VCaP (cell line): Measurements from ENCODE around the gene CCNI2.

Experiments
- H3K27ac ChIP-seq: fragments of 450-650 bp; 2 replicates; pipeline ENCODE4 v1.5.1; 2017
- TF ChIP-seq, protein P1 (sequence below): fragments of 450-650 bp; conservative IDR thresholded peaks from 2 replicates; pipeline ENCODE4 v1.5.1; 2017; ENCODE audit warnings: mild to moderate bottlenecking, moderate library complexity

CCNI2 gene

DNA sequence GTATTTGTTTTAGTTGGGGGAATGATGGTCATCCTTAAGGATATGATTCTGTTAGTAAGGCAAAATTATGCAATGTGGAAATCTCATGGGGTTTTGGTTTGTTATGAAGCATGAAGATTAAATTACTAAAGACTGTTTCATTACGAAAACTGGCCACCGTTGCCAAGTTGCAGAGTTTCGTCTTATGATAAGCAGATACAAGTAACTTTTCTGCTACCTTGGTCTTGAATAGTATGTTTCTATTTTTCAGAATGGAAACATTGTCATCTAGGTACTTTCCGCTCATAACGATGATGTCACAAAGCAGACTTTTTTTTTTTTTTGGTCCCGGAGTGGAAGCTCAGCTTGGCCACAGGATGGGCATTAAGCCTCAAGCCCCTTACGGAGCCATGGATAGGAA is 4.2 kb downstream of the CCNI2 start:
- TF ChIP-seq, protein P1, sequence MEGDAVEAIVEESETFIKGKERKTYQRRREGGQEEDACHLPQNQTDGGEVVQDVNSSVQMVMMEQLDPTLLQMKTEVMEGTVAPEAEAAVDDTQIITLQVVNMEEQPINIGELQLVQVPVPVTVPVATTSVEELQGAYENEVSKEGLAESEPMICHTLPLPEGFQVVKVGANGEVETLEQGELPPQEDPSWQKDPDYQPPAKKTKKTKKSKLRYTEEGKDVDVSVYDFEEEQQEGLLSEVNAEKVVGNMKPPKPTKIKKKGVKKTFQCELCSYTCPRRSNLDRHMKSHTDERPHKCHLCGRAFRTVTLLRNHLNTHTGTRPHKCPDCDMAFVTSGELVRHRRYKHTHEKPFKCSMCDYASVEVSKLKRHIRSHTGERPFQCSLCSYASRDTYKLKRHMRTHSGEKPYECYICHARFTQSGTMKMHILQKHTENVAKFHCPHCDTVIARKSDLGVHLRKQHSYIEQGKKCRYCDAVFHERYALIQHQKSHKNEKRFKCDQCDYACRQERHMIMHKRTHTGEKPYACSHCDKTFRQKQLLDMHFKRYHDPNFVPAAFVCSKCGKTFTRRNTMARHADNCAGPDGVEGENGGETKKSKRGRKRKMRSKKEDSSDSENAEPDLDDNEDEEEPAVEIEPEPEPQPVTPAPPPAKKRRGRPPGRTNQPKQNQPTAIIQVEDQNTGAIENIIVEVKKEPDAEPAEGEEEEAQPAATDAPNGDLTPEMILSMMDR: no peak
- H3K27ac ChIP-seq: no peak overlapping the region

DNA sequence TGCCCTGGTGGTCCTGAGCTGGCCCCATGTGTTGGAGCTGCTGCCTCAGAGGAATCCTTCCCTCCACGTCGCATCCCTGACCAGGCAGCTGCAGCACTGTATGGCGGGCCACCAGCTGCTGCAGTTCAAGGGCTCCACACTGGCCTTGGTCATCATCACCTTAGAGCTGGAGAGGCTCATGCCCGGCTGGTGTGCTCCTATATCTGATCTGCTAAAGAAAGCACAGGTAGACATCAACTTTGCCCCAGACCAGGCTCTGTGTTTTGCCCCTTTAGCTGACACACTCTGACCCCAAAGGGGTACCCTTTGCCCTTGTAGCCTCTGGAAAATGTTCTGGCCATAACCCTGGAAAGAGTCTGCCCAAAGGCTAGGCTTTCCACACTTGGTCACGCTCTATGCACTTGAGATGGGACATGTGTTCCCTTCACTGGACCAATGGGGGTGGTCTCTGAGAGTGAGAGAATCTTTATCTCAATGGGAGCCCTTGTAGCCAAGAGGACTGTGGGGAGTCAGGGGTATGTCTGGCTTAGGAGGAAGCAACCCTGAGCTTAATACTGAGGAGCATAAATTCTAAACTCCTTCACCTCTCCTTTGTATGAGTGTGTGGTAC is 4.8 kb downstream of the CCNI2 start:
- TF ChIP-seq, protein P1: no peak
- H3K27ac ChIP-seq: no peak overlapping the region

DNA sequence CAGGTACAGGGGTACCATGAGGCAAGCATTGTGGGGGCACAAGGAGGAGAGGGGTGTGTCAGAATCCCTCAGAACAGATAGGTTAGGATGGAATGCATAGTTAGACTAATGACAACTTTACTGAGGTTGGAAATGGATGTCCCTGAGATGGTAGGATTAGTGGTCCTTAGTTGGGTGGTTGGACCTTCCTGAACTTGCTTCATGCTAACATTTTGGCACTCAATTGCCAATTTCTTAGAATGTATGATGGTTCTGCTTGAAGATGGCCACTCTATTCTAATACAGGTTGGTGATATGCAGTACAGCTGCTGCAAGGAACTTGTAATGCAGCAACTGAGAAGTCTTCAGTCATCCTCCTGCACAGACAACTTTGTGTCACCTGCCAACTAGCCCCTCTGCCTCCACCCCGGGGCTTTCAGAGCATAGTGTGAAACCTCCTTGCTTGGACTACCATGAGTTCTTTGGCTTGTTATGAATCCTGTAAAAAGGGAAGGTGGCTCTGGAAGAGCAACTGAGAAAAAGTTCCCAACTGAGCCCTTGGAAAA is 5.4 kb downstream of the CCNI2 start:
- TF ChIP-seq, protein P1: no peak
- no peak overlapping the region for H3K27ac ChIP-seq

DNA sequence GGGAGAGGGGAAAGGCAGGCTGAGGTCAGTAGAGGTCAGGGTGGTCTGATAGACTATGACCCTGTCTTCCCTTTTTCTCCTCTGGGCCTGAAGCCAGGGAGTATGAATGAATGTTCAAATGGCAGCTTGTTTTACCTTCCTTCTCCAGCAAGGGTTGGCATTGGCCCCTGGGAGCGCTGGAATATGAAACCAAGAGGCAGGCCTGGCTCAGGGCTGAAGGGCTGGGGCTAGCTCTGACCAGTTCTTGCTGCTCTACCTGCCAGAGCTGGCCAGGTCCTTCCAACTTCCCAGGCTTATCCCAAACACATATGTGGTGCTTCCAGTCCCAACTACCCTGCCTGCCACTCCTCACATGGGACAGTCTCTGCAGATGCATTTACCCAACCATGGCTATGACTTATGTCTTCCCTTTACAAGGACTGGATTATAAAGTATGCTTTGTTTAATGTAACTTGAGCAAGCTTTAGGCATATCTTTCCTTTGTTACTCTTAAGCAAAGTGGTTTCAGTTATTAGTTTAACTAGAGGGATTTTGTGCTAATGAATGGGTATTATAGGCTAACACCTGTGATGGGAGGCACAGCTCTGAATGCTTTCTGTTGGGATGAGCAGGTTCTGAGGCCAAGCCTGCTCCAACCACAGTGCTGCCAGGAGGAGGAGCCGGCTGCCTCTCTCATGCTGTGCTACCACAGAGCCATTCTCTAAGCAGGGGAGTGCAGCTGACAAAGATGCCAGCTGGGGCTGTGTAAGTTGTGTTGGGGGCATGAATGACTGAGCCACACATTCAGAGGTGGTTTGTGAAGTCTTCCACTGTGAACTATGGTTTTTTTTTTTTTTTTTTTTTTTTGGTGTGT is 6.1 kb downstream of the CCNI2 start:
- TF ChIP-seq, protein P1: peak; percentile 37; the same call in 1 of the 2 replicates
- H3K27ac ChIP-seq: no peak overlapping the region

DNA sequence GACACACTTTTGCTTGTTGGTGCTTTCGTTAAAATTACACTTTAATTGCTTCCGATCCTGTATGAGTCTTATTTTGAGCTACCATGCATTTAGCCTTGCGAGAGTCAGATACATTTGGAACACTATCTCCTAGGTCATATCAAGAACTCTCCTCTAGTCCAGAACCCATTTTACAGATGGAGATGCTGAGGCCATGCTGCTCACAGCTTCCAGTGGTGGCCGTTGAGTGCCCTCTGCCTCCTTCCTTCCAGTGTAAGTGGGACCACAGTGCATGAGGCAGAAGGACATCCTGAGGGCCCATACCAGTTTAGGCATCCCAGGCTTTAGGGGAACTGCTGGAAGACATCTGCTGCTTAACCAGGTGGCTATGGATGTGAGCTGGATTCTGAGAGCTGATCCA is 6.9 kb downstream of the CCNI2 start:
- no peak overlapping the region for H3K27ac ChIP-seq
- TF ChIP-seq, protein P1: no peak

DNA sequence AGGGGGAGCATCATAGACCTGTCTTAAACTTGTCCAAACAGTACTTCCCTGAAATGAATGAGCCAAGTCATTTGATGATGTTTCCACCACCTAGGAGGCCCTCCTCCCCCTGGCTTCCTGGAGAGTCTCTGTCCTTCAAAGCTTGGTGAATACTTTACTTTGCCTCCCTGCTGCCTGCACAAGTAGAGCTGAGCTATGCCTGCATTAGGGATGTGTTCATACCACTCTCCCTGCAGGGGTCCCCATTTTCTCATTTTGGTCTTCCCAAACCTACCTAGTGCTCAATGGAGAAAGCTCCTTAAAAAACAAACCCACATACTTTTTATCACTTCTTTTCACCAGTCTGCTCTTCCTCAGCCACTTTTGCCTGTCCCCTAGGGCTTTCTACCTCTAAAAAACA is 7.7 kb downstream of the CCNI2 start:
- H3K27ac ChIP-seq: no peak overlapping the region
- TF ChIP-seq, protein P1: peak; percentile 36; the same call in 1 of the 2 replicates

DNA sequence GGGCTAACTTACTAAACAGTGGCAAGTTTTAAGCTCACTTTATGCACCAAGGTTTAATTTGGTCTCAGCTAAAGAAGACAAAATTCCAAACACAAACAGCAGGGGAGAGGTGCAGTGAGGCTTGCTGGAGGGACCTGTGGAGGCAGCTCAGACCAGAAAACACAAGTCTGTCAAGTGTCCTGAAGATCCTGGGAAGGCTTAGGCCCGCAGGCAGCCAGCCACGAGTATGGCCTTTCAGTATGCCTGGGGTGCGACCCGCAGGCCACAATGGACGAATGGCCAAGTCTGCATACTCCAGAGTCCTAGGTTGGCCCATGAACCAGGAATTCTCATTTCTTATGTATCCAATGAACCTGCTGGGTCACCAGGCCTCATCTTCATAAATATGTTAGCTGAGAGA is 9.3 kb downstream of the CCNI2 start:
- H3K27ac ChIP-seq: no peak overlapping the region
- TF ChIP-seq, protein P1: no peak
